ENCODE data around the gene NOTUM.

NOTUM gene

GRCh38 chr17:81976332-81977210, 15.6 kb upstream of the NOTUM start:
- DNase-seq = peak; percentile 67

- no peak for DNase-seq
Measured at GRCh38 chr17:81973432-81973831, 12.4 kb upstream of the NOTUM start.

GRCh38 chr17:81968850-81969812, 8.1 kb upstream of the NOTUM start:
- no peak for DNase-seq

GRCh38 chr17:81968396-81968745, 7.4 kb upstream of the NOTUM start:
- no peak for DNase-seq

- peak; percentile 92 for DNase-seq
Measured at GRCh38 chr17:81967533-81968395, 6.8 kb upstream of the NOTUM start.

- no peak for DNase-seq
Measured at GRCh38 chr17:81967244-81967532, 6.2 kb upstream of the NOTUM start.

GRCh38 chr17:81966343-81967243, 5.6 kb upstream of the NOTUM start:
- no peak for DNase-seq

GRCh38 chr17:81964081-81964849, 3.3 kb upstream of the NOTUM start:
- no peak for DNase-seq

- no peak for DNase-seq
Measured at GRCh38 chr17:81962499-81963441, 1.8 kb upstream of the NOTUM start.

GRCh38 chr17:81961521-81962498, 823 bp upstream of the NOTUM start:
- no peak for DNase-seq

GRCh38 chr17:81960130-81960958, 643 bp downstream of the NOTUM start:
- DNase-seq = no peak

GRCh38 chr17:81959362-81960129, 1.4 kb downstream of the NOTUM start:
- DNase-seq = peak; percentile 84

- DNase-seq = no peak
Measured at GRCh38 chr17:81958633-81959342, 2.2 kb downstream of the NOTUM start.

- DNase-seq = no peak
Measured at GRCh38 chr17:81957691-81958432, 3.1 kb downstream of the NOTUM start.

Measured in stimulated activated CD8-positive, alpha-beta memory T cell treated with anti-CD3 and anti-CD28 coated beads, Interleukin-4, amount 100 ng/mL, for 48 hours (primary cell).